Fibroblast of mammary gland (primary cell): ENCODE results near the gene CYB5R2.

ENCODE experiments used
- DNase-seq: peaks from one replicate; pipeline ENCODE4 v3.0.0-alpha.2; 2010; ENCODE audit warnings: low read depth
- H3K4me3 ChIP-seq: 2 replicates; pipeline ENCODE4 v1.5.1; 2011; ENCODE audit warnings: low read depth, mild to moderate bottlenecking, low read length, moderate library complexity; ENCODE audit not compliant: control insufficient read depth
- CTCF ChIP-seq: conservative IDR thresholded peaks from 2 replicates; pipeline ENCODE4 v1.5.1; 2011; ENCODE audit warnings: low read depth, low read length, inconsistent platforms; ENCODE audit not compliant: control insufficient read depth, insufficient read depth

Gene CYB5R2

GRCh38 chr11:7621090-7621489, 52.2 kb downstream of the CYB5R2 start:
- DNase-seq = no peak
- H3K4me3 ChIP-seq = no peak overlapping the region
- no peak for TF ChIP-seq CTCF

- DNase-seq = no peak
- no peak for TF ChIP-seq CTCF
- H3K4me3 ChIP-seq = no peak overlapping the region
Measured at GRCh38 chr11:7619322-7619721, 54.0 kb downstream of the CYB5R2 start.

- no peak for TF ChIP-seq CTCF
- no peak overlapping the region for H3K4me3 ChIP-seq
- DNase-seq = no peak
Measured at GRCh38 chr11:7617032-7617431, 56.3 kb downstream of the CYB5R2 start.
